Right cardiac atrium (tissue), 5 donors: ENCODE data around the gene CDC23. TPM values are rescaled to one million over a fixed set of nuclear protein-coding genes. Genes with fewer than 3 reads are reported as not detected.

ENCODE experiments used
- ATAC-seq, 2 donors: fragments of 200-7000 bp; cut with Tn5 transposase; one replicate each; pipeline versions ENCODE4 v1.8.0 to v1.9.1; 2020; ENCODE audit warnings: moderate library complexity in 2 of 2, mild to moderate bottlenecking in 1 of 2
- DNase-seq, 3 donors: peaks; one replicate each; pipeline ENCODE4 v3.0.0-alpha.2; 2020
- H3K27ac ChIP-seq: one replicate; pipeline ENCODE4 v1.5.1; 2013; ENCODE audit warnings: mild to moderate bottlenecking, low read length, control low read depth, moderate library complexity
- H3K27me3 ChIP-seq: one replicate; pipeline ENCODE4 v1.6.1; 2013; ENCODE audit not compliant: control insufficient read depth, insufficient read depth
- H3K4me1 ChIP-seq: one replicate; pipeline ENCODE4 v1.6.1; 2013; ENCODE audit warnings: low read length; ENCODE audit not compliant: control insufficient read depth, insufficient read depth
- H3K4me3 ChIP-seq: one replicate; pipeline ENCODE4 v1.5.1; 2013; ENCODE audit warnings: low read length, control low read depth
- H3K9me3 ChIP-seq: one replicate; pipeline ENCODE4 v1.6.1; 2013; ENCODE audit warnings: low read length; ENCODE audit not compliant: control insufficient read depth
- WGBS: extraction: QIAGEN DNeasy Blood & Tissue Kit; methylation state at CpG from one replicate; pipeline ENCODE4 v1.1.7; 2013; 5-methylcytosine and 5-hydroxymethylcytosine counted together
- intact Hi-C, 4 donors: fragments of 100-400 bp; cut with DNase I; formaldehyde crosslinking; loops; one replicate each; pipeline versions ENCODE4 v1.11.0 to v1.14.0; 2022 to 2023
- polyA plus RNA-seq: library from polyadenylated mRNA; stranded (reverse); fragments of 200-250 nt; gene quantifications from one replicate; pipeline ENCODE4 v1.2.3, GENCODE V29; 2013
- total RNA-seq, 4 donors: library from RNA; stranded (reverse); fragmentation: NEBNext Ultra II Directional; extraction: Animal tissue kit (Norgen Biotek cat#: 25700); gene quantifications; one replicate each; pipeline ENCODE4 v1.2.1, GENCODE V29; 2021
- donor health status: healthy with polysubstance abuse.
- donor health status: DM: no; HTN: yes; CAD: no.
- donor health status: DM: no; HTN: no; CAD: no.
- donor health status: DM: no; HTN: yes; CAD: no; lungs with severe emphysema.
- donor health status: DM: yes; HTN: yes; CAD: no.

Gene CDC23
- total and polyA plus RNA-seq, 5 donors = 13.3 to 17.9 (median 17.3) TPM

DNA sequence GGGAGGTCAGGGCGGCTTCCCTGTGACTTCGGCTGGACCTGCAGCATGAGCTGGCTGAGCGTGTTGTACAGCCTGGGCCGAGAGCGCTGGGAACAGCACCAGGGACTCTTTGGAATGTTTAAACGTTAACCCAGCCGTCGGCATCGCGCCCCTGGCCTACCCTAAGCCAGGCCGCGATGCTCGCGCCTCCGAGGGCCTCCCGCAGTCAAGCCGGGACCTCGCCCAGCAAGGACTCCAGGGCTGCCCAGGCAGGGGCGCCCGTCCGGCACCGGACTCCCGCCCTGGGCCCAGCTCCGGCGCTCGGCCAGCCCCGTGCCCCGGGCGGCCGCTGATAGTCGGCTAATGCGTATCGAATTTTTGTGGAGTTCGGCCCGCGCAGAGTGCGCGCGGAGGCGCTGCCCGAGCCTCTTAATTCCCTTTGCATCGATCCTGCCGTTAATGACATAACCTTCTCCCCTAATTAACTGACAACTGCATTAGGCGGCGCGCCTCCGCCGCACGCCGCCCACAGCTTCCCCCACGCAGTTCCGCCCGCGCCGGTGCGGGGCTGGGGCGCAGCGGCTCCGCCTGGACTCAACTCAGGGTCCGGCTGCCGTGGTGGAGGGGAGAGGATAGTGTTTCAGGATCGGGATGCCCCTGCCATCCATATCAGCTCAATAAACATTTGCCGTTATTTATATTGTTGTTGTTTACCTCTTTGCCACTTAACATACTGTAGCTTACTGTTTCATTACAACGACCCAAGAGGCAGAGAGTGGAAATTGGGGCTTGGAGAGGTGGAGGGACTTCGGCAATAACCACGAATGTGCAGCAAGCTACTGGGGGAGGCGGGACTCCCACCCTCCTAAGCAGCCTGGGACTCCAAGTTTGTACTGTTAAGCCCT, 28.8 kb upstream of the CDC23 start:
- ATAC-seq (peak; percentile 85 to 86), DNase-seq (peak; percentile 33 to 71 (median 68))
- no peak overlapping the region for H3K27ac ChIP-seq
- no peaks in the 10 kb centered on the region for H3K9me3 ChIP-seq
- H3K4me1 ChIP-seq = no peaks in the 10 kb centered on the region
- H3K27me3 ChIP-seq = no peaks in the 10 kb centered on the region
- H3K4me3 ChIP-seq = peak overlapping the region; percentile 53
- intact Hi-C loops = no loop called here
- WGBS = 4% methylated on average over 67 of the region's 67 CpGs

DNA sequence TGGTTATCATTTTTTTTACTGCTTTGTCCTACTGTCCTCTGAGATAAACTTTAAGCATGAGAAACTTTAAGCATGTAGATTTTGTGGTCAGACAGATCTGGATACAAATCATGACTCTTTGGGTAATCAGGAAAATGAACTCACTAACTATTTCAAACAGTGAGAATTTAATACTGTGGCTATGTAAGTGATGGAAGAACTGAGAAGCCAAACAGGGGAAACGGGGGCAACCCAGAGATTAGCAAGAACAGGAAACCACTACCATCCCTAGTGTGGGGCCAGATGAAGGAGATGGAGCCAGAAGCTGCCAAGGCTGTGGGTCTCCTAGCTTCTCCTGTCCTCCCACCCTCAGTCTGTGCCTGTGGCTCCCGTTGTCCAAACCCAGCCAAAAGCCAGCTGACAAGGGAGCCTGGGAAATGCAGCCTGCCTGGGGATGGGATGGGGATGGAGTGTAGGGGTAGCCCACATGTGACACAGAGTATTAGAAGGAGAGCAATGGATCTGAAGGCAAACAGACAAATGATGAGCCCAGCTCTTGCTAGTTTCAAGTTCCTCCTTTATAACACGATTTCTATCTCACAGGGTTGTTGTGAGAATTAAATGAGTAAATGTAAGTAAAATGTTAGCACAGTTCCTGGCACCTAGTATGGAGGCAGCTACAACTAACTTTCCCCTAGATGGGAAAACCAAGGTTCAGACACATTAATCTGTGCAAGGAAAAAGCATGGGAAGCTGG, 27.7 kb upstream of the CDC23 start:
- no peaks in the 10 kb centered on the region for H3K4me1 ChIP-seq
- no peak for ATAC-seq
- no peaks in the 10 kb centered on the region for H3K9me3 ChIP-seq
- no peak overlapping the region for H3K27ac ChIP-seq
- no peaks in the 10 kb centered on the region for H3K27me3 ChIP-seq
- 62% methylated on average over 3 of the region's 3 CpGs for WGBS
- DNase-seq = no peak
- intact Hi-C loops = no loop called here
- H3K4me3 ChIP-seq = no peak overlapping the region

DNA sequence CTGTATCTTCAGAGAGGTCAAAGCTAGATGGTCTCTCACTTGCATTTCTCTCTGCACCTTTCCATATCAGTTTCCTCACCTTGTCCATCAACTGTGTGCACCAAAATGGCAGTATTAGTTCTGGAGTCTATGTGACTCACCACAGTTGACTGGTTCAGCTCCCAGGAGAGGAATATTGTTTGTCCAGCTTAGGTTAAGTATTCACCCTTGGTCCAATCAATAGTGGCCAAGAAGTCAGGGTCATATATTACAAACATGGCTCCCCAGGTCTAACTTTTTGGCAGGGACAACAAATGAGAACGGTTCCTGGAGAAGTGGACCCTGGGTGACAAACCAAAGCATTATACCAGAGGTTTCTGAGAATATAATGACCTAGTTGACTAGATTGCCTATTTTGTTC, 24.9 kb upstream of the CDC23 start:
- Histone ChIP-seq H3K27ac (no peak overlapping the region), H3K4me3 (no peak overlapping the region), H3K9me3 (no peaks in the 10 kb centered on the region), H3K4me1 (no peaks in the 10 kb centered on the region), H3K27me3 (no peaks in the 10 kb centered on the region)
- no peak for ATAC-seq
- no peak for DNase-seq
- intact Hi-C loops = no loop called here
- 93% methylated on average over 1 of the region's 1 CpG for WGBS

DNA sequence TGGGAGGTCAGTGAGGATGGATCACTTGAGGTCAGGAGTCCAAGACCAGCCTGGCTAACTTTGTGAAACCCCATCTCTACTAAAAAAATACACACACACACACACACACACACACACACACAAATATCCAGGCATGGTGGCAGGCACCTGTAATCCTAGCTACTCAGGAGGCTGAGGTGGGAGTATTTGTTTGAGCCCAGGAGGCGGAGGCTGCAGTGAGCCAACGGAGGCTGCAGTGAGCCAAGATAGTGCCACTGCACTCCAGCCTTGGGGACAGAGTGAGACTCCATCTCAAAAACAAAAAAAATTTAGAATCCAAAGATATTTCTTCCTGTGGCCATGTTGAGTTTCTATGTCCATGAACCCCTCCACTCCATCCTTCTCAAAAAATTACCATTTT, 21.5 kb upstream of the CDC23 start:
- DNase-seq (no peak), ATAC-seq (no peak)
- Histone ChIP-seq H3K27me3 (no peaks in the 10 kb centered on the region), H3K4me3 (no peak overlapping the region), H3K9me3 (no peaks in the 10 kb centered on the region), H3K4me1 (peaks cover 3% of the 10 kb centered on the region), H3K27ac (no peak overlapping the region)
- WGBS = 82% methylated on average over 2 of the region's 2 CpGs
- intact Hi-C loops = no loop called here

DNA sequence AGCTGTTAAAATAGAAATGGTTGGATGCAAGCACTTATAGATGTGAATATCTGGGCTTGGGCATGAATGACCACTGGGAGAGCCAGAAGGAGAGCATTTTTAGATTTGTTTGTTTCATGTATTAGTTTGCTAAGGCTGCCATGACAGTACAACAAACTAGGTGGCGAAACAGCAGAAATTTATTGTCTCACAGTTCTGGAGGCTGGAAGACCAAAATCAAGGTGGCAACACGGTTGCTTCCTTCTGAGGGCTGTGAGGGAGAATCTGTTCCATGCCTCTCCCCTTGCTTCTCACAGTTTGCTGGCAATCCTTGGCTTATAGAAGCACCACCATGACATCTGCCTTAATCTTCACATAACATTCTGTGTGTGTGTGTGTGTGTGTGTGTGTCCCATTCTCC, 20.2 kb upstream of the CDC23 start:
- 78% methylated on average over 2 of the region's 2 CpGs for WGBS
- Histone ChIP-seq H3K4me3 (no peak overlapping the region), H3K4me1 (peaks cover 3% of the 10 kb centered on the region), H3K27me3 (no peaks in the 10 kb centered on the region), H3K27ac (no peak overlapping the region), H3K9me3 (no peaks in the 10 kb centered on the region)
- intact Hi-C loops = no loop called here
- ATAC-seq (no peak), DNase-seq (no peak)

DNA sequence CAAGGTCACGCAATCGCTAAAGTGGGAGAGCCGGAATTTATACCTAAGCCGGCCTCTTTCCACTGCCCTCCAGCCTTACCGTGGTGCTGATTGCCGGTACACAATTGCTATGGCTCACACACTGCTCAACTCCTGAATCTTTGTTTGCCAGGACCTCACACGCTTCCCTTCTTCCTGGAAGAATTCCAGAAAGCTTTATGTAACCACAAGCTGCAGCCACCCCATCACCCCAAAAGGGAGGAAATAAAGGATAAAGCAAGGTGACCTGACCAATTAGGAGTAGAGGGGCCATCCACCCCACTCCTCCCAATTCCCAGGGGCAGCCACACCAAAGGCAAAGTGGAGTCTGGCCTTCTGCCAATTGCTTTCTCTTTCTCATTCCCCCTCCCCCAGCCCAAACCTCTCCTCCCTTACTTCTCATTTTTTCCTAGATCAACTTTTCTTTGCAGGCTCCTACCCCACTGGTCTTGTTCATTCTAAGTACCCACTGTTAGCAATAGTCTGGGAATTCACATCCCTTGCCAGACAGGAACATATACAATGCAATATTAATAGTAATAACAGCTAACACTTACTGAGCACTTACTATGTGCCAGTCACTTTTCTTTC, 18.0 kb upstream of the CDC23 start:
- 39% methylated on average over 7 of the region's 7 CpGs for WGBS
- ATAC-seq (peak; percentile 60 to 75), DNase-seq (no peak)
- Histone ChIP-seq H3K4me3 (no peak overlapping the region), H3K27ac (peak overlapping the region; percentile 14), H3K27me3 (no peaks in the 10 kb centered on the region), H3K9me3 (no peaks in the 10 kb centered on the region), H3K4me1 (peaks cover 3% of the 10 kb centered on the region)
- intact Hi-C loops = no loop called here

DNA sequence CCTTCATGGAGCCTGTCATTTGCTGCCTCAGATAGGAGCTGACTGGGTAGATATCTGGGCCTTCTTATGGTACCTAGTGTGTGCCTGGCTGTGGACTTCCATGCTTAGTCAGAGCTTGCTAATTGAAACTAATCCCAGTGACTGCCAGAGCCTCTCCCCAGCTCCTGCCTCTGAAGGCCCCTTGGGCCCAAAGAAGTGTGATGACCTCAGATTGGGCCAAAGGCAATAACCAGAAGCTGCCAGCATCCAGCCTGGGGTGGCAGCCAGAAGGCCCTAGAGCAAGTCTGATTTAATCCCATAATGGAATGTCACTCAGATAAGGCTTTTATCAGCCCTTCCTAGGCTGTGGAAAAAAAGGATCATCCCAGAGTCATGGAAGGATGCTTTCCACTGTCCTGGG, 17.1 kb upstream of the CDC23 start:
- Histone ChIP-seq H3K27ac (peak overlapping the region; percentile 56), H3K4me3 (no peak overlapping the region), H3K4me1 (peaks cover 3% of the 10 kb centered on the region), H3K27me3 (no peaks in the 10 kb centered on the region), H3K9me3 (no peaks in the 10 kb centered on the region)
- intact Hi-C loops = no loop called here
- ATAC-seq (peak; percentile 95 to 97), DNase-seq (peak; percentile 78 to 91 (median 87))

DNA sequence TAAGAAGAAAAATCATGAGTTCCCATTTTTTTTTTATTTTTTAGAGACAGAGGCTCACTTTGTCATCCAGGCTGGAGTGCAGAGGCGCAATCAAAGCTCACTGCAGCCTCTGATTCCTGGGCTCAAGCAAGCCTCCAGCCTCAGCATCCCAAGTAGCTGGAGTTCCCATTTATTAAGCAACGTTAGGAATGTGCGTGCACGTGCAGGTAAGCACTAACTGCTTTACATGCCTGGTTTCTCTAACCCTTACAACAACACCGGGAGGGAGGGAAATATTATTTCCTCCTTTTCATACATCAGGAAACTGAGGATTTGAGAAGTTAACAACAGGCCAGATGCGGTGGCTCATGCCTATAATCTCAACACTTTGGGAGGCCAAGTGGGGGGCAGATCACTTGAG, 16.3 kb upstream of the CDC23 start:
- 61% methylated on average over 6 of the region's 6 CpGs for WGBS
- no peak for ATAC-seq
- no peaks in the 10 kb centered on the region for H3K27me3 ChIP-seq
- no peak overlapping the region for H3K4me3 ChIP-seq
- intact Hi-C loops = loop anchor here in 2 of 4 donors (10.0 kb wide), 3 partner anchors 45 to 185 kb away; partner anchors contain the start of gene GFRA3 (in 1 of the 2)
- H3K9me3 ChIP-seq = no peaks in the 10 kb centered on the region
- peaks cover 3% of the 10 kb centered on the region for H3K4me1 ChIP-seq
- no peak for DNase-seq
- no peak overlapping the region for H3K27ac ChIP-seq

DNA sequence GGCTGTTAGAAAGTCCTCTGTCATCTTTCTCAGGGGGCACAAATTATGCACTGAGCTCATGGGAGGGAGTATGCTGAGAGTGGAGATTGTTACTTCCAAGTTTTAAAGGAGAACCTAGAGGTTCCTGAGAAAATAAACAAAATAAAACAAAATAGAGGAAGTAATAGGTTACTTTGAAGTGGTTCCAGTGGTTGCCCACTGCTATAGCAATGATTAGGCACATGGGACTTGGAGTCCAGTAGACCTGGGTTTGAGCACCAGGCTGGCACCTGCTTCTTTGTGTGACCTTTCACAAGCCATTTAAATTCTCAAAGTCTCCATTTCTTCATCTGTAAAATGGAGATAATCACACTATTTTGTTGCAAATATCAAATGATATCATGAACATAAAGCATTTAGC, 13.8 kb upstream of the CDC23 start:
- Histone ChIP-seq H3K27me3 (no peaks in the 10 kb centered on the region), H3K4me3 (no peak overlapping the region), H3K4me1 (peaks cover 3% of the 10 kb centered on the region), H3K9me3 (no peaks in the 10 kb centered on the region), H3K27ac (no peak overlapping the region)
- DNase-seq = no peak
- intact Hi-C loops = loop anchor here in 2 of 4 donors (10.0 kb wide), 3 partner anchors 48 to 188 kb away; partner anchors contain the start of gene GFRA3 (in 1 of the 2)
- ATAC-seq = no peak

DNA sequence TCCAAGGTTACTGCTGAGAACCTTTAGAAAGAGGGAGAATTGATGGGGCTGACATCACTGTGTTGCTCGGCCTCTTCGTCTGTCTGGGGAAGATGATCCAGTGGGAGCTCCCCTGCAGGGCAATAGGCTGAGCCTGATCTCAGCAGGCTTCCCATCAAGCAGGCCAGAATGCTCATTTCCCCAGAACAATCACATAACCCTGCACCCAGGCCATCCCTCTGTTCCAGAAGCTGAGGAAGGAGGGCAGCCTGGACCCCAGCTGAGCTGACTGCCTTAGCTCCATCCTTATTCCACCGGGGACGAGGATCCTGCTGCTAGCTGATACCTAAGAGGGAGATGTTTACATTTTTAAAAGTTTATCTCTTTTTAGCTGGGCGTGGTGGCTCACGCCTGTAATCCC, 11.6 kb upstream of the CDC23 start:
- DNase-seq (no peak), ATAC-seq (no peak)
- H3K9me3 ChIP-seq = no peaks in the 10 kb centered on the region
- intact Hi-C loops = loop anchor here (5.0 to 10.0 kb wide), 4 partner anchors 50 to 190 kb away; partner anchors contain the start of gene GFRA3 (in 1 of the 4)
- H3K4me3 ChIP-seq = no peak overlapping the region
- WGBS = 72% methylated on average over 6 of the region's 6 CpGs
- no peak overlapping the region for H3K27ac ChIP-seq
- H3K27me3 ChIP-seq = no peaks in the 10 kb centered on the region
- no peaks in the 10 kb centered on the region for H3K4me1 ChIP-seq

DNA sequence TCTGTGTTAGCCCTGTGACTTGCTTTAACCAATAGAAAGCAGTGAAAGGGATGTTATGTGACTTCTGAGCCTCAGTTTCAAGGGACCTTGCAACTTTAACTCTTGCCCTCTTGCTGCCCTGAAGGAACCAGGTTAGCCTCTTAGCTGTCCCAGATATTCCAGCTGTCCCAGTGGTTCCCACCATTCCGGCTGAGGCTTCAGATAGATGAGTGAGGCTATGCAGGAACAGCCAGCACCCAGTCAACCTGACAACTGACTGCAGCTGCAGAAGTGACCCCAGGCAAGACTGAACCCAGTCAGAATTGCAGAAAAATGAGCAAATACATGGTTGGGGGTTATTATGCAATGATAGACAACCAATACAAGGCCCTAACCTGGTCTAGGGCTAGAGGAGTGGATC, 10.4 kb upstream of the CDC23 start:
- intact Hi-C loops = loop anchor here (5.0 to 10.0 kb wide), 4 partner anchors 51 to 191 kb away; partner anchors contain the start of gene GFRA3 (in 1 of the 4)
- Histone ChIP-seq H3K9me3 (no peaks in the 10 kb centered on the region), H3K4me3 (no peak overlapping the region), H3K27ac (no peak overlapping the region), H3K27me3 (no peaks in the 10 kb centered on the region), H3K4me1 (no peaks in the 10 kb centered on the region)
- ATAC-seq (no peak), DNase-seq (no peak)
- WGBS = 100% methylated on average over 1 of the region's 1 CpG
